ENCODE results near the gene ZNF764. TPM values are rescaled to one million over a fixed set of nuclear protein-coding genes. Genes with fewer than 3 reads are reported as not detected.
"Not testable (repeated sequence)": the region's sequence is repeated elsewhere in the genome, so short reads cannot be mapped to it uniquely, and the experiment has no call there.

Gene ZNF764
- total RNA-seq, 4 donors from 2014 or later: 4.7 to 8.3 (median 7.2) TPM

DNA sequence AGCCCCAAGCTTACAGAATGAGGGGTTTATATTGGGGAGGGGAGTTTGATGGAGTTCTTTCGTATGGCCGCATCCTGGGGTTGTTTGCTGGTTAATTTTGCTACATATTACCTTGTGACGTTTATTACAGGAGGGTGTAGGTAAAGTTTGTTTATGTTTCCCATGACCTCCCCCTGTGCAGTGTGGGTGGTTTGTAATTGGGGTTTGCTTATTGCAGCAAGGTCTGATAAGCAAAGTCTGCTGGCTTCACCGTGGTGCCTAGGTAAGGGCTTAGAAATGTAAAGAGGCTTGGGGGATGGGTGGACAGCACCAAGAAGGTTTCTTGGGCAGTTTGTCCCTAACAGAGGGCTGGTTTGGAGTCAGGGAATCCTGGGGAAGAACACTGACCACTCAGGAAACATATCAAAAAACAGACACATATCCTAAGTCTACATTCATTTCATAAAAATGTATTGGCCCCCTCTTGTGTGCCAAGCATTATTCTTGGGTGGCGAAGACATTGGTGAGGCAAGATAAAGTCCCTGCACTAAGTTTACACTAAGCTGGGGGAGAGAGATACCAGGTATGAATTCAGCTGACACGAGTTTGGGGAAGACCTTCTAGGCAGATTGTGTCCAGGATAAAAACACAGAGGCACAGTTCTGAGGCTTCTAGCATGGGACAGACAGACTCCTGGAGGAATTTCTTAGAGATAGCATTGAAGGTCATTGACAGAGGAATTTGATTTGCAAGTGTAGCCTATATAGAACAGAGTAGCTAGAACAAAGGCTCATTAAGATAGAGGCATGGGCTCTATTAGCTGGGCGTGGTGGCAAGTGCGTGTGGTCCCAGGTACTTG lies 9.5 kb downstream of the ZNF764 start:
- no peak for DNase-seq
- Histone ChIP-seq H3K36me3 (peaks cover 0 to 12% (median 0%) of the 10 kb centered on the region in 3 donors), H3K27me3 (no peaks in the 10 kb centered on the region), H3K4me3 (no peak overlapping the region), H3K9me3 (no peaks in the 10 kb centered on the region), H3K27ac (no peak overlapping the region), H3K4me1 (peaks cover 0 to 14% (median 4%) of the 10 kb centered on the region in 3 donors)
- WGBS, 2 donors: 77 to 82% methylated on average over 8 of the region's 8 CpGs
- no peak for TF ChIP-seq POLR2A (IDR thresholded peaks at IDR 0.05)
- TF ChIP-seq, protein P1, sequence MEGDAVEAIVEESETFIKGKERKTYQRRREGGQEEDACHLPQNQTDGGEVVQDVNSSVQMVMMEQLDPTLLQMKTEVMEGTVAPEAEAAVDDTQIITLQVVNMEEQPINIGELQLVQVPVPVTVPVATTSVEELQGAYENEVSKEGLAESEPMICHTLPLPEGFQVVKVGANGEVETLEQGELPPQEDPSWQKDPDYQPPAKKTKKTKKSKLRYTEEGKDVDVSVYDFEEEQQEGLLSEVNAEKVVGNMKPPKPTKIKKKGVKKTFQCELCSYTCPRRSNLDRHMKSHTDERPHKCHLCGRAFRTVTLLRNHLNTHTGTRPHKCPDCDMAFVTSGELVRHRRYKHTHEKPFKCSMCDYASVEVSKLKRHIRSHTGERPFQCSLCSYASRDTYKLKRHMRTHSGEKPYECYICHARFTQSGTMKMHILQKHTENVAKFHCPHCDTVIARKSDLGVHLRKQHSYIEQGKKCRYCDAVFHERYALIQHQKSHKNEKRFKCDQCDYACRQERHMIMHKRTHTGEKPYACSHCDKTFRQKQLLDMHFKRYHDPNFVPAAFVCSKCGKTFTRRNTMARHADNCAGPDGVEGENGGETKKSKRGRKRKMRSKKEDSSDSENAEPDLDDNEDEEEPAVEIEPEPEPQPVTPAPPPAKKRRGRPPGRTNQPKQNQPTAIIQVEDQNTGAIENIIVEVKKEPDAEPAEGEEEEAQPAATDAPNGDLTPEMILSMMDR (IDR thresholded peaks at IDR 0.05): no peak
- intact Hi-C loops (cut with DNase I): no loop called here

DNA sequence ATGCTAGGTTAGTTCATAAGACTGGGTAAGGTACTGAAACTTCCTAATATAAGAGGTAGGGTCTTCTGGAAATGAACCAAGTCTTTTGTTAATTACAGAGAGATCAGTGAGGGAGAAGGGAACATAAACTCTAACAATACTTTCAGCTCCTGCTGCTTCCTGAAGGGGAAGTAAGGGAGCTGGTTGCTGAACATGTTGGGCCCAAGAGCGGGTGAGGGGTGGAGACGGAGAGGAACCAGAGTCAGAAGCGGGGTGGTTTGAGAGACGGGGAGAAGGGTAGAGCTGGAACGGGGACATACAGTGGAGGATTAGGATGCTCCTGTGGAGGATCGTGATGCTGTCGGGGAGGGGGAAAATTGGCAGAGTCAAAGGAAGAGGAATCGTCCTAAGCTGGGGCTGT lies 12.1 kb downstream of the ZNF764 start:
- no peaks in the 10 kb centered on the region for H3K9me3 ChIP-seq
- DNase-seq: no peak
- 69 to 85% methylated on average over 8 of the region's 8 CpGs for WGBS, 2 donors
- peaks cover 0 to 1% (median 0%) of the 10 kb centered on the region in 3 donors for H3K4me1 ChIP-seq
- H3K4me3 ChIP-seq: no peak overlapping the region
- TF ChIP-seq, protein P1 (IDR thresholded peaks at IDR 0.05): no peak
- TF ChIP-seq POLR2A (IDR thresholded peaks at IDR 0.05): no peak
- no peaks in the 10 kb centered on the region for H3K36me3 ChIP-seq
- no peak overlapping the region for H3K27ac ChIP-seq
- H3K27me3 ChIP-seq: no peaks in the 10 kb centered on the region
- intact Hi-C loops (cut with DNase I): no loop called here

DNA sequence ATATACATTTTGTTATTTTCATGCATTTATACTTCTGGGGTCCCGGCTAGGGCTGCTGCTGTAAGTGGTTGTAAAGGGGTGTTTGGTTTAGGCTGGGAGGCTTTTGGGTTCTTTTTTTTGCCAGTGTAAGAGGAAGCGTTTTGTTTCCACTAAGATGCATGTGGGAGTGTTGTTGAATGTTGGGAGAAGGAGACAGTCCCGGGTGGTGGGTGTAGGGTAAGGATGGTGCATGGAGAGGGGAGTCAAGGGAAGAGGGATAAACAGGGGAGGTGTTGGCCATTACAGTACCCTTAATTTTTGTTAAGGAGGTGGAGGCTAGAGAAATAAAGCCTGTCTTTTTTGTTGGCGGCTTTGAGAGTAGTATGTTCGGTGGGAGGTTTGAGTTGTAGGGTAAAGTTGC lies 15.1 kb downstream of the ZNF764 start:
- no peak overlapping the region for H3K27ac ChIP-seq
- DNase-seq: no peak
- H3K36me3 ChIP-seq: no peaks in the 10 kb centered on the region
- H3K4me1 ChIP-seq: no peaks in the 10 kb centered on the region
- no peak overlapping the region for H3K4me3 ChIP-seq
- WGBS, 2 donors: 78 to 82% methylated on average over 5 of the region's 5 CpGs
- TF ChIP-seq POLR2A (IDR thresholded peaks at IDR 0.05): no peak
- TF ChIP-seq, protein P1 (IDR thresholded peaks at IDR 0.05): no peak
- H3K9me3 ChIP-seq: no peaks in the 10 kb centered on the region
- intact Hi-C loops (cut with DNase I): no loop called here
- no peaks in the 10 kb centered on the region for H3K27me3 ChIP-seq

DNA sequence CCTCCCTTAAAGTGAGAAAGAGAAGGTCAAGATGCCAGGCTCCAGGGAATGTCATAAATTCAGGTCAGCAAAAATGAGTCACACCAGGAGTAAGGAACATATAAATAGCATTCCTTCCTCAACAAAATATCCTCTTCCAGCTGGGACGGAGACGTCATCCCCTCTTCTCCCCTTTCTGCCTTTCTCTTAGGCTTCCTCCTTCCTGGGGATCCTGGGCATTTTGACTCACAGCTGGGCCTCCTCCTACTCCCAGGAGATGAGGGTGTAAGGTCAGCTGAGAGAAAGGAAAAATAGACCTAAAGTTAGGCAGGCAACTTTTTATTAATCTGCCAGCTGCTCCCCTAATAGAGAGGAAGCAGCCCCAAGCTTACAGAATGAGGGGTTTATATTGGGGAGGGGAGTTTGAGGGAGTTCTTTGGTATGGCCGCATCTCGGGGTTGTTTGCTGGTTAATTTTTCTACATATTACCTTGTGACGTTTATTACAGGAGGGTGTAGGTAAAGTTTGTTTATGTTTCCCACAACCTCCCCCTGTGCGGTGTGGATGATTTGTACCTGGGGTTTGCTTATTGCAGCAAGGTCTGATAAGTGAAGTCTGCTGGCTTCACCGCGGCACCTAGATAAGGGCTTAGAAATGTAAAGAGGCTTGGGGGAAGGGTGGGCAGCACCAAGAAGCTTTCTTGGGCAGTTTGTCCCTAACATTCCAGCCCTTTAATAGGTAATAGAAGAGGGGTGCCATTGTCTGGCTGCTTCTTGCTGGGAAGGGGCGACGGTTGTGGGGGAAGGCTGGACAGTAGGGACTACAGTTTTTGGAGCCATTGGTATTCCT lies 16.5 kb downstream of the ZNF764 start:
- intact Hi-C loops (cut with DNase I): no loop called here
- H3K27ac ChIP-seq: no peak overlapping the region

DNA sequence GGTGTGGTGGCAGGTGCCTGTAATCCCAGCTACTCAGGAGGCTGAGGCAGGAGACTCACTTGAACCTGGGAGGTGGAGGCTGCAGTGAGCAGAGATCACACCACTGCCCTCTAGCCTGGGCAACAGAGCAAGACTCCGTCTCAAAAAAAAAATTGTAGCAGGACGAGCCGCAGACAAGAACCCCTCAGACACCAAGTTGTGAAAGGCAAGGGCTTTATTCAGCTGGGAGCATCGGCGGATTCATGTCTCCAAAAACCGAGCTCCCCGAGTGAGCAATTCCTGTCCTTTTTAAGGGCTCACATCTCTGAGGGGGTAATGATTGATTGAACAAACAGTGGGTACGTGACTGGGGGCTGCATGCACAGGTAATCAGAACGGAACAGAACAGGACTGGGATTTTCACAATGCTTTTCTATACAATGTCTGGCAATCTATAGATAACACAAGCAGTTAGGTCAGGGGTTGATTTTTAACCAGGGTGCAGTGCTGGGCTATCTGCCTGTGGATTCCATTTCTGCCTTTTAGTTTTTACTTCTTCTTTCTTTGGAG lies 17.2 kb downstream of the ZNF764 start:
- H3K4me3 ChIP-seq; intact Hi-C loops (cut with DNase I); H3K27ac ChIP-seq; H3K27me3 ChIP-seq; DNase-seq; H3K9me3 ChIP-seq; H3K36me3 ChIP-seq: not testable (repeated sequence)
- H3K4me1 ChIP-seq: peaks cover 2 to 10% (median 3%) of the 10 kb centered on the region in 3 donors
- 74 to 78% methylated on average over 8 to 9 of the region's 9 CpGs for WGBS, 2 donors

More for the DNA sequence above, 16.5 kb downstream of the ZNF764 start:
- Histone ChIP-seq H3K4me3 (no peak overlapping the region), H3K4me1 (peaks cover 0 to 3% (median 0%) of the 10 kb centered on the region in 3 donors), H3K9me3 (no peaks in the 10 kb centered on the region), H3K27me3 (no peaks in the 10 kb centered on the region), H3K36me3 (no peaks in the 10 kb centered on the region)
- no peak for TF ChIP-seq POLR2A (IDR thresholded peaks at IDR 0.05)
- TF ChIP-seq, protein P1 (IDR thresholded peaks at IDR 0.05): no peak
- DNase-seq: no peak
- 70 to 81% methylated on average over 9 to 10 of the region's 10 CpGs for WGBS, 2 donors

DNA sequence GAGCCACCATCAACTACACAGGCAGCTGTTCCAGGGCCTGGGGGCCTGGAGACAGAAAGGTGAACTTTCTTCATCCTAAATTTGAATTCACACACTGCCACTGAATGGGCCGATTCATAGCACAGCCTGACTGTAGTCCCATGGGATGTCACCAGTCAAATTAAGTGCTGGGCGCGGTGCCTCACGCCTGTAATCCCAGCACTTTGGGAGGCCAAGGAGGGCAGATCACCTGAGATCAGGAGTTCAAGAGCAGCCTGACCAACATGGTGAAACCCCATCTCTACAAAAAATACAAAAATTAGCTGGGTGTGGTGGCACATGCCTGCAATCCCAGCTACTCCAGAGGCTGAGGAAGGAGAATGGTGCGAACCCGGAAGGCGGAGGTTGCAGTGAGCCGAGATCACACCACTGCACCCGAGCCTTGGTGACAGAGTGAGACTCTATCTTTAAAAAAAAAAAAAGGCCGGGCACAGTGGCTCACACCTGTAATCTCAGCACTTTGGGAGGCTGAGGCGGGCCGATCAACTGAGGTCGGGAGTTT lies 18.1 kb downstream of the ZNF764 start:
- peaks cover 6 to 19% (median 11%) of the 10 kb centered on the region in 3 donors for H3K4me1 ChIP-seq
- H3K27ac ChIP-seq; intact Hi-C loops (cut with DNase I); H3K27me3 ChIP-seq; DNase-seq; H3K9me3 ChIP-seq; H3K4me3 ChIP-seq; H3K36me3 ChIP-seq: not testable (repeated sequence)
- WGBS, 2 donors: 87 to 94% methylated on average over 9 to 10 of the region's 13 CpGs

All from esophagus squamous epithelium (tissue), 5 donors.